ENCODE data around the gene MLX.

Gene MLX

DNA sequence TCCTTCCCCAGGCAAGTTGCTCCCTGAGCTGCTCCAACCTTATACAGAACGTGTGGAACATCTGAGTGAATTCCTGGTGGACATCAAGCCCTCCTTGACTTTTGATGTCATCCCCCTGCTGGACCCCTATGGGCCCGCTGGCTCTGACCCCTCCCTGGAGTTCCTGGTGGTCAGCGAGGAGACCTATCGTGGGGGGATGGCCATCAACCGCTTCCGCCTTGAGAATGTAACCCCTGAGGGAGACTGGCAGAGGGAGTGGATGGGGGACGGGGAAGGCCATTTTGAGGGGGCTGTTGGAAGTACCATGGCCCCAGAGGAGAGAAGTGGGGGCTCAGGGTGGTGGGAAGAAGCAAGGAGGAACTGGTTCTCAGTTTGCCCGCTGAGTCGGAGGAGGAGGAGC lies 3.0 kb upstream of the MLX start:
- Histone ChIP-seq H3K79me2 (ENCODE audit: low read length) (peaks cover 55% of the 10 kb centered on the region), H3K4me2 (ENCODE audit: low read depth, low read length) (peak overlapping the region; percentile 90; the same call in 1 of the 2 replicates), H2AFZ (ENCODE audit: low read length) (no peak overlapping the region), H4K20me1 (ENCODE audit: insufficient read depth, low read length) (no peaks in the 10 kb centered on the region), H3K9me2 (replicated peaks; ENCODE audit: insufficient read depth, low read length) (no peaks in the 10 kb centered on the region), H3K36me3 (replicated peaks; ENCODE audit: insufficient read depth, low read length) (0 out of 2 replicates have a peak, but pooled peaks cover 3% of the 10 kb centered on the region), H3F3A (ENCODE audit: insufficient read depth, low read length) (peaks cover 13% of the 10 kb centered on the region; the same call in 1 of the 2 replicates), H3K9me3 (replicated peaks; ENCODE audit: insufficient read depth, low read length) (no peaks in the 10 kb centered on the region), H3K4me3 (ENCODE audit: low read length) (no peak overlapping the region), H3K9ac (ENCODE audit: low read length) (no peak overlapping the region), H3K27me3 (replicated peaks; ENCODE audit: insufficient read depth, low read length) (no peaks in the 10 kb centered on the region), H3K4me1 (ENCODE audit: low read length) (peaks cover 17% of the 10 kb centered on the region), H3K27ac (ENCODE audit: low read length) (no peak overlapping the region)
- DNase-seq, result no peak
- no peak for TF ChIP-seq EZH2phosphoT487 (IDR thresholded peaks at IDR 0.05; ENCODE audit: low read length)
- no peak for TF ChIP-seq EZH2 (optimal IDR thresholded peaks at IDR 0.05; ENCODE audit: low read depth, low read length)
- TF ChIP-seq, protein P1, sequence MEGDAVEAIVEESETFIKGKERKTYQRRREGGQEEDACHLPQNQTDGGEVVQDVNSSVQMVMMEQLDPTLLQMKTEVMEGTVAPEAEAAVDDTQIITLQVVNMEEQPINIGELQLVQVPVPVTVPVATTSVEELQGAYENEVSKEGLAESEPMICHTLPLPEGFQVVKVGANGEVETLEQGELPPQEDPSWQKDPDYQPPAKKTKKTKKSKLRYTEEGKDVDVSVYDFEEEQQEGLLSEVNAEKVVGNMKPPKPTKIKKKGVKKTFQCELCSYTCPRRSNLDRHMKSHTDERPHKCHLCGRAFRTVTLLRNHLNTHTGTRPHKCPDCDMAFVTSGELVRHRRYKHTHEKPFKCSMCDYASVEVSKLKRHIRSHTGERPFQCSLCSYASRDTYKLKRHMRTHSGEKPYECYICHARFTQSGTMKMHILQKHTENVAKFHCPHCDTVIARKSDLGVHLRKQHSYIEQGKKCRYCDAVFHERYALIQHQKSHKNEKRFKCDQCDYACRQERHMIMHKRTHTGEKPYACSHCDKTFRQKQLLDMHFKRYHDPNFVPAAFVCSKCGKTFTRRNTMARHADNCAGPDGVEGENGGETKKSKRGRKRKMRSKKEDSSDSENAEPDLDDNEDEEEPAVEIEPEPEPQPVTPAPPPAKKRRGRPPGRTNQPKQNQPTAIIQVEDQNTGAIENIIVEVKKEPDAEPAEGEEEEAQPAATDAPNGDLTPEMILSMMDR (IDR thresholded peaks at IDR 0.05; ENCODE audit: low read length), result no peak

DNA sequence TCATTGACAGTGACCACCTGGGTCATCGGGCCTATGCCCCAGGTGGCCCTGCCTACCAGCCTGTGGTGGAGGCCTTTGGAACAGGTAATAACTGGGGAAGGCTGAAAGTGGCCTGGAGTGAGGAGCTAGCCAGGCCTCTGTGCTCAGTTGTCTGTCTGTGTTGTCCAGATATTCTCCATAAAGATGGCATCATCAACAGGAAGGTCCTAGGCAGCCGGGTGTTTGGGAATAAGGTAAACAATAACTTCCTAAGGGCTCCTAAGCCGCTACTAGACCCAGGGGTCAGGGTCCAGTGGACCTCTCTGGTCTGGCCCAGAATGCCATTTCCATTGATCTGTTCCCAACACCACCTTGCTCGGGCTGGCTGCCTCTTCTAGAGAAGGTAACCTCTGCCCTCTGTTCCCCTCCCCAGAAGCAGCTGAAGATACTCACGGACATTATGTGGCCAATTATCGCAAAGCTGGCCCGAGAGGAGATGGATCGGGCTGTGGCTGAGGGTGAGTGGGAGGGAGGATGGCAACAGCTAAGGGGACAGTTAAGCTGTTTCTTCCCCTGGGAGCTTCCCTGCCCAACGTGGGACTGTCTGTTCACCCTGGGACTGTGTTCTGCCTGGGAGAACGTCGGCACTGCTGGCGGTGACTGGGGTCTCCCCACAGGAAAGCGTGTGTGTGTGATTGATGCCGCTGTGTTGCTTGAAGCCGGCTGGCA lies 1.9 kb upstream of the MLX start:
- TF ChIP-seq, protein P1 (IDR thresholded peaks at IDR 0.05; ENCODE audit: low read length), result no peak
- TF ChIP-seq EZH2 (optimal IDR thresholded peaks at IDR 0.05; ENCODE audit: low read depth, low read length) (no peak), EZH2phosphoT487 (IDR thresholded peaks at IDR 0.05; ENCODE audit: low read length) (no peak)
- Histone ChIP-seq H3K36me3 (replicated peaks; ENCODE audit: insufficient read depth, low read length) (0 out of 2 replicates have a peak, but pooled peaks cover 3% of the 10 kb centered on the region), H3K4me3 (ENCODE audit: low read length) (no peak overlapping the region), H3K27ac (ENCODE audit: low read length) (no peak overlapping the region), H3K9ac (ENCODE audit: low read length) (no peak overlapping the region), H3K9me3 (replicated peaks; ENCODE audit: insufficient read depth, low read length) (no peaks in the 10 kb centered on the region), H3K79me2 (ENCODE audit: low read length) (peaks cover 64% of the 10 kb centered on the region), H2AFZ (ENCODE audit: low read length) (no peak overlapping the region), H3K4me1 (ENCODE audit: low read length) (peaks cover 17% of the 10 kb centered on the region), H3F3A (ENCODE audit: insufficient read depth, low read length) (peaks cover 15% of the 10 kb centered on the region), H3K4me2 (ENCODE audit: low read depth, low read length) (no peak overlapping the region), H3K9me2 (replicated peaks; ENCODE audit: insufficient read depth, low read length) (no peaks in the 10 kb centered on the region), H3K27me3 (replicated peaks; ENCODE audit: insufficient read depth, low read length) (no peaks in the 10 kb centered on the region), H4K20me1 (ENCODE audit: insufficient read depth, low read length) (no peaks in the 10 kb centered on the region)
- no peak for DNase-seq

DNA sequence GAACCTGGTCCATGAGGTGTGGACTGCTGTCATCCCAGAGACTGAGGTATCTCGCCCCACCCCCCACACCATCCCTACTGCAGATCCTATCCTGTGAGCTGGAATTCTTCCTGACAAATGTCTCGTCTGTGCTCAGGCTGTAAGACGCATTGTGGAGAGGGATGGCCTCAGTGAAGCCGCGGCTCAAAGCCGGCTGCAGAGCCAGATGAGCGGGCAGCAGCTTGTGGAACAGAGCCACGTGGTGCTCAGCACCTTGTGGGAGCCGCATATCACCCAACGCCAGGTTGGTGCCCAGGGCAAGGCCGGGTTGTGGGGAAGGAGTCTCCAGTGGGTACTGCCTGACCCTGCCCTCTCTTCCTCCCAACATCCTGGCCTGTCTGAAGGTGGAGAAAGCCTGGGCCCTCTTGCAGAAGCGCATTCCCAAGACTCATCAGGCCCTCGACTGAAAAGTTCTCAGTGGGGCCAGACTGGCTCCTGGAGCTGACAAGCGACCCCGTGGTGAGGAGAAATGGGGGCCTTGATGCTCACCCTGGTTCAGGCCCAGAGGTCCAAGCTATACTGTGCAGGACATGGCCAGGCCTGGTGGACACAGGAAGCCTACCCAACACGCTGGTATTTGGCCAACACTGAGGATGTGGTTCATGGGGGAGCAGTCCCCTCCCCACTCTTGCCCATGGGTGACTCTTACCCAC lies 1.2 kb upstream of the MLX start:
- no peak overlapping the region for H3K4me2 ChIP-seq (ENCODE audit: low read depth, low read length)
- DNase-seq, result no peak
- H3K9ac ChIP-seq (ENCODE audit: low read length), result no peak overlapping the region
- H4K20me1 ChIP-seq (ENCODE audit: insufficient read depth, low read length), result no peaks in the 10 kb centered on the region
- no peaks in the 10 kb centered on the region for H3K9me2 ChIP-seq (replicated peaks; ENCODE audit: insufficient read depth, low read length)
- no peak overlapping the region for H3K27ac ChIP-seq (ENCODE audit: low read length)
- no peak overlapping the region for H2AFZ ChIP-seq (ENCODE audit: low read length)
- H3F3A ChIP-seq (ENCODE audit: insufficient read depth, low read length), result peaks cover 15% of the 10 kb centered on the region; the same call in 1 of the 2 replicates
- H3K4me1 ChIP-seq (ENCODE audit: low read length), result peaks cover 17% of the 10 kb centered on the region
- no peaks in the 10 kb centered on the region for H3K9me3 ChIP-seq (replicated peaks; ENCODE audit: insufficient read depth, low read length)
- H3K79me2 ChIP-seq (ENCODE audit: low read length), result peaks cover 69% of the 10 kb centered on the region
- TF ChIP-seq, protein P1 (IDR thresholded peaks at IDR 0.05; ENCODE audit: low read length), result no peak
- TF ChIP-seq EZH2phosphoT487 (IDR thresholded peaks at IDR 0.05; ENCODE audit: low read length), result no peak
- no peak for TF ChIP-seq EZH2 (optimal IDR thresholded peaks at IDR 0.05; ENCODE audit: low read depth, low read length)
- 0 out of 2 replicates have a peak, but pooled peaks cover 3% of the 10 kb centered on the region for H3K36me3 ChIP-seq (replicated peaks; ENCODE audit: insufficient read depth, low read length)
- H3K4me3 ChIP-seq (ENCODE audit: low read length), result no peak overlapping the region
- no peaks in the 10 kb centered on the region for H3K27me3 ChIP-seq (replicated peaks; ENCODE audit: insufficient read depth, low read length)
